Thyroid gland (tissue), 4 donors: ENCODE measurements around the gene SFT2D3. TPM values are rescaled to one million over a fixed set of nuclear protein-coding genes. Genes with fewer than 3 reads are reported as not detected.

ENCODE experiments used
- DNase-seq, 2 donors: peaks; one replicate each; pipeline ENCODE4 v3.0.0-alpha.2; 2019
- H3K27ac ChIP-seq, 3 donors: fragments of 200-600 bp; sonication (generic); 1 replicate in 2 of 3; 2 replicates in 1 of 3; pipeline ENCODE4 v1.5.1; 2016 to 2019; ENCODE audit warnings: mild to moderate bottlenecking in 1 of 3, moderate library complexity in 1 of 3
- H3K27me3 ChIP-seq: fragments of 200-600 bp; sonication (generic); one replicate; pipeline ENCODE4 v1.5.1; 2019
- H3K36me3 ChIP-seq, 2 donors: fragments of 200-600 bp; sonication (generic); one replicate each; pipeline ENCODE4 v1.5.1; 2016 to 2019
- H3K4me1 ChIP-seq, 2 donors: fragments of 200-600 bp; sonication (generic); one replicate each; pipeline ENCODE4 v1.5.1; 2017 to 2019
- H3K4me3 ChIP-seq, 3 donors: fragments of 200-600 bp; sonication (generic); replicated peaks in 1 of 3; 1 replicate in 2 of 3; 2 replicates in 1 of 3; pipeline ENCODE4 v1.5.1; 2016; ENCODE audit warnings: mild to moderate bottlenecking in 1 of 3
- H3K9me3 ChIP-seq: fragments of 200-600 bp; sonication (generic); one replicate; pipeline ENCODE4 v1.5.1; 2017
- CTCF ChIP-seq, 6 experiments: fragments of 200-600 bp in 3 of 6; fragments of 450-650 bp in 3 of 6; sonication (generic) in 3 of 6; IDR thresholded peaks; one replicate each; pipeline ENCODE4 v1.5.1; 2016 to 2019; ENCODE audit warnings: antibody characterized with exemption in 6 of 6, mild to moderate bottlenecking in 2 of 6, inconsistent platforms in 1 of 6, moderate library complexity in 1 of 6
- POLR2A ChIP-seq, 2 donors: fragments of 450-650 bp; IDR thresholded peaks; one replicate each; pipeline ENCODE4 v1.6.1; 2017; ENCODE audit warnings: antibody characterized with exemption in 2 of 2, mild to moderate bottlenecking in 2 of 2, moderate library complexity in 1 of 2
- WGBS, 2 donors: methylation state at CpG; one replicate each; pipeline ENCODE4 v1.1.5; 2017; 5-methylcytosine and 5-hydroxymethylcytosine counted together
- intact Hi-C: fragments of 100-400 bp; cut with DNase I; formaldehyde crosslinking; loops from one replicate; pipeline ENCODE4 v1.15.1; 2023
- total RNA-seq, 4 donors: library from RNA; depleted of rRNA; stranded (reverse); fragments of >200 nt; gene quantifications; one replicate each; pipeline ENCODE4 v1.2.3, GENCODE V29; 2016

SFT2D3 gene
- total RNA-seq, 4 donors from 2014 or later, result 14.0 to 17.9 (median 16.1) TPM

- intact Hi-C loops, result no loop called here
- DNase-seq, result no peak
- no peak for TF ChIP-seq POLR2A (IDR thresholded peaks at IDR 0.05)
- no peak for TF ChIP-seq CTCF (IDR thresholded peaks at IDR 0.05)
- no peaks in the 10 kb centered on the region for H3K36me3 ChIP-seq
- no peak overlapping the region for H3K4me3 ChIP-seq
- H3K27me3 ChIP-seq, result no peaks in the 10 kb centered on the region
- WGBS, 2 donors, result 80 to 86% methylated on average over 2 of the region's 2 CpGs
- no peaks in the 10 kb centered on the region for H3K4me1 ChIP-seq
- no peaks in the 10 kb centered on the region for H3K9me3 ChIP-seq
- H3K27ac ChIP-seq, result no peak overlapping the region
These were observed 10.6 kb upstream of the SFT2D3 start for GRCh38 chr2:127690696-127691095.

GRCh38 chr2:127694986-127695385 is 6.3 kb upstream of the SFT2D3 start:
- H3K4me1 ChIP-seq, result no peaks in the 10 kb centered on the region
- WGBS, 2 donors, result 87 to 94% methylated on average over 9 of the region's 9 CpGs
- no peaks in the 10 kb centered on the region for H3K36me3 ChIP-seq
- no peaks in the 10 kb centered on the region for H3K9me3 ChIP-seq
- TF ChIP-seq POLR2A (IDR thresholded peaks at IDR 0.05), result no peak
- no peak for TF ChIP-seq CTCF (IDR thresholded peaks at IDR 0.05)
- no peak for DNase-seq
- no peak overlapping the region for H3K27ac ChIP-seq
- intact Hi-C loops, result no loop called here
- no peak overlapping the region for H3K4me3 ChIP-seq
- no peaks in the 10 kb centered on the region for H3K27me3 ChIP-seq

- intact Hi-C loops, result no loop called here
- DNase-seq, result peak; percentile 50
- Histone ChIP-seq H3K9me3 (no peaks in the 10 kb centered on the region), H3K4me1 (peaks cover 5 to 6% of the 10 kb centered on the region in 2 donors), H3K36me3 (no peaks in the 10 kb centered on the region), H3K27ac (no peak overlapping the region), H3K27me3 (no peaks in the 10 kb centered on the region), H3K4me3 (peak overlapping the region in 1 of 3 donors; percentile 4)
- WGBS, 2 donors, result 21 to 39% methylated on average over 46 to 51 of the region's 52 CpGs
- no peak for TF ChIP-seq POLR2A (IDR thresholded peaks at IDR 0.05)
- TF ChIP-seq CTCF (IDR thresholded peaks at IDR 0.05), result peak in 2 of 6 experiments; percentile 9 to 49
These were observed 5.5 kb upstream of the SFT2D3 start for GRCh38 chr2:127695491-127696472.

GRCh38 chr2:127697482-127698180 is 3.7 kb upstream of the SFT2D3 start:
- peaks cover 8 to 13% of the 10 kb centered on the region in 2 donors for H3K4me1 ChIP-seq
- WGBS, 2 donors, result 93 to 95% methylated on average over 17 to 21 of the region's 21 CpGs

More at GRCh38 chr2:127697482-127698180, 3.7 kb upstream of the SFT2D3 start:
- TF ChIP-seq CTCF (IDR thresholded peaks at IDR 0.05), result no peak
- TF ChIP-seq POLR2A (IDR thresholded peaks at IDR 0.05), result no peak
- Histone ChIP-seq H3K27ac (no peak overlapping the region), H3K27me3 (no peaks in the 10 kb centered on the region), H3K36me3 (no peaks in the 10 kb centered on the region), H3K9me3 (no peaks in the 10 kb centered on the region), H3K4me3 (no peak overlapping the region)
- intact Hi-C loops, result no loop called here
- DNase-seq, result no peak
